HCT116 (cell line): ENCODE data around the gene INTS4.

ENCODE experiments used
- CEBPB ChIP-seq: IDR thresholded peaks from 2 replicates; pipeline ENCODE4 v1.6.1; 2012; ENCODE audit warnings: low read depth
- EZH2 ChIP-seq: fragments of 200-600 bp; sonication (generic); IDR thresholded peaks from 2 replicates; pipeline ENCODE4 v1.6.1; 2017; ENCODE audit warnings: antibody characterized with exemption, mixed run types
- EZH2phosphoT487 ChIP-seq: fragments of 200-600 bp; IDR thresholded peaks from 2 replicates; pipeline ENCODE4 v1.6.1; 2018; ENCODE audit warnings: antibody characterized with exemption, borderline replicate concordance
- JUND ChIP-seq: IDR thresholded peaks from 2 replicates; pipeline ENCODE4 v1.6.1; 2012
- POLR2A ChIP-seq: IDR thresholded peaks from 2 replicates; pipeline ENCODE4 v1.7.0; 2011; ENCODE audit warnings: borderline replicate concordance; ENCODE audit not compliant: insufficient read depth, insufficient read length; ENCODE audit errors: extremely low read depth
- POLR2AphosphoS5 ChIP-seq: IDR thresholded peaks from 2 replicates; pipeline ENCODE4 v1.6.1; 2011; ENCODE audit warnings: mild to moderate bottlenecking, low read depth, low read length, moderate library complexity
- RAD21 ChIP-seq: IDR thresholded peaks from 2 replicates; pipeline ENCODE4 v1.6.1; 2012; ENCODE audit warnings: low read depth, mild to moderate bottlenecking
- YY1 ChIP-seq: IDR thresholded peaks from 2 replicates; pipeline ENCODE4 v1.6.1; 2011; ENCODE audit warnings: low read length, low read depth, moderate library complexity, mild to moderate bottlenecking; ENCODE audit not compliant: insufficient replicate concordance; ENCODE audit errors: extremely low read depth
- ZNF274 ChIP-seq: fragments of 200-500 bp; sonication (Bioruptor generic); IDR thresholded peaks from 2 replicates; pipeline ENCODE4 v1.6.1; 2014; ENCODE audit warnings: mild to moderate bottlenecking, low read depth, low read length, inconsistent platforms
- TF ChIP-seq, protein P1 (sequence below), 3 experiments: fragments of 200-600 bp in 1 of 3; sonication (generic) in 1 of 3; IDR thresholded peaks in 2 of 3; conservative IDR thresholded peaks in 1 of 3; 2 replicates each; pipeline ENCODE4 v1.5.1; 2012 to 2017; ENCODE audit warnings: low read depth in 2 of 3, low read length in 2 of 3, antibody characterized with exemption in 1 of 3, borderline replicate concordance in 1 of 3, control low read depth in 1 of 3, mild to moderate bottlenecking in 1 of 3, mixed read lengths in 1 of 3, mixed run types in 1 of 3, moderate library complexity in 1 of 3; ENCODE audit not compliant: insufficient read depth in 1 of 3
- TF ChIP-seq, protein P2 (sequence below): IDR thresholded peaks from 2 replicates; pipeline ENCODE4 v1.6.1; 2011; ENCODE audit warnings: mild to moderate bottlenecking, low read length, moderate library complexity; ENCODE audit not compliant: insufficient replicate concordance; ENCODE audit errors: extremely low read depth
- TF ChIP-seq, protein P3 (sequence below): IDR thresholded peaks from 2 replicates; pipeline ENCODE4 v1.6.1; 2012
- TF ChIP-seq, protein P4 (sequence below): IDR thresholded peaks from 2 replicates; pipeline ENCODE4 v1.6.1; 2012; ENCODE audit warnings: low read depth

DNA sequence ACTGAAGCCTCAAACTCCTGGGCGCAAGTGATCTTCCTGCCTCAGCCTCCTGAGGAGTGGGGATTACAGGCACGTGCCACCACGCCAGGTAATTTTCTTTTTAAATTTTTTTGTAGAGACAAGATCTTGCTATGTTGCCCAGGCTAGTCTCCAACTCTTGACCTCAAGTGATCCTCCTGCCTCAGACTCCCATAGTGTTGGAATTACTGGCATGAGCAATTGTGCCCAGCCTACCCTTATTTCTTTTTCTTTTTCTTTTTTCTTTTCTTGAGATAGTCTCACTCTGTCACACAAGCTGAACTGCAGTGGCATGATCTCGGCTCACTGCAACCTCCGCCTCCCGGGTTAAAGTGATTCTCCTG lies 109.7 kb downstream of the INTS4 start:
- TF ChIP-seq POLR2A: no peak
- TF ChIP-seq, protein P1, sequence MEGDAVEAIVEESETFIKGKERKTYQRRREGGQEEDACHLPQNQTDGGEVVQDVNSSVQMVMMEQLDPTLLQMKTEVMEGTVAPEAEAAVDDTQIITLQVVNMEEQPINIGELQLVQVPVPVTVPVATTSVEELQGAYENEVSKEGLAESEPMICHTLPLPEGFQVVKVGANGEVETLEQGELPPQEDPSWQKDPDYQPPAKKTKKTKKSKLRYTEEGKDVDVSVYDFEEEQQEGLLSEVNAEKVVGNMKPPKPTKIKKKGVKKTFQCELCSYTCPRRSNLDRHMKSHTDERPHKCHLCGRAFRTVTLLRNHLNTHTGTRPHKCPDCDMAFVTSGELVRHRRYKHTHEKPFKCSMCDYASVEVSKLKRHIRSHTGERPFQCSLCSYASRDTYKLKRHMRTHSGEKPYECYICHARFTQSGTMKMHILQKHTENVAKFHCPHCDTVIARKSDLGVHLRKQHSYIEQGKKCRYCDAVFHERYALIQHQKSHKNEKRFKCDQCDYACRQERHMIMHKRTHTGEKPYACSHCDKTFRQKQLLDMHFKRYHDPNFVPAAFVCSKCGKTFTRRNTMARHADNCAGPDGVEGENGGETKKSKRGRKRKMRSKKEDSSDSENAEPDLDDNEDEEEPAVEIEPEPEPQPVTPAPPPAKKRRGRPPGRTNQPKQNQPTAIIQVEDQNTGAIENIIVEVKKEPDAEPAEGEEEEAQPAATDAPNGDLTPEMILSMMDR (IDR thresholded peaks at IDR 0.05 in 2 of 3, conservative IDR thresholded peaks at IDR 0.05 in 1 of 3; ENCODE audit: borderline replicate concordance in 1 of 3, insufficient read depth in 1 of 3, low read depth in 2 of 3, low read length in 2 of 3): no peak
- no peak for TF ChIP-seq ZNF274
- TF ChIP-seq EZH2: no peak
- no peak for TF ChIP-seq JUND
- TF ChIP-seq EZH2phosphoT487: no peak
- no peak for TF ChIP-seq RAD21
- TF ChIP-seq POLR2AphosphoS5: no peak
- no peak for TF ChIP-seq YY1
- TF ChIP-seq CEBPB: no peak
- TF ChIP-seq, protein P2, sequence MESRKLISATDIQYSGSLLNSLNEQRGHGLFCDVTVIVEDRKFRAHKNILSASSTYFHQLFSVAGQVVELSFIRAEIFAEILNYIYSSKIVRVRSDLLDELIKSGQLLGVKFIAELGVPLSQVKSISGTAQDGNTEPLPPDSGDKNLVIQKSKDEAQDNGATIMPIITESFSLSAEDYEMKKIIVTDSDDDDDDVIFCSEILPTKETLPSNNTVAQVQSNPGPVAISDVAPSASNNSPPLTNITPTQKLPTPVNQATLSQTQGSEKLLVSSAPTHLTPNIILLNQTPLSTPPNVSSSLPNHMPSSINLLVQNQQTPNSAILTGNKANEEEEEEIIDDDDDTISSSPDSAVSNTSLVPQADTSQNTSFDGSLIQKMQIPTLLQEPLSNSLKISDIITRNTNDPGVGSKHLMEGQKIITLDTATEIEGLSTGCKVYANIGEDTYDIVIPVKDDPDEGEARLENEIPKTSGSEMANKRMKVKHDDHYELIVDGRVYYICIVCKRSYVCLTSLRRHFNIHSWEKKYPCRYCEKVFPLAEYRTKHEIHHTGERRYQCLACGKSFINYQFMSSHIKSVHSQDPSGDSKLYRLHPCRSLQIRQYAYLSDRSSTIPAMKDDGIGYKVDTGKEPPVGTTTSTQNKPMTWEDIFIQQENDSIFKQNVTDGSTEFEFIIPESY: no peak
- TF ChIP-seq, protein P3, sequence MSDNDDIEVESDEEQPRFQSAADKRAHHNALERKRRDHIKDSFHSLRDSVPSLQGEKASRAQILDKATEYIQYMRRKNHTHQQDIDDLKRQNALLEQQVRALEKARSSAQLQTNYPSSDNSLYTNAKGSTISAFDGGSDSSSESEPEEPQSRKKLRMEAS: no peak
- TF ChIP-seq, protein P4, sequence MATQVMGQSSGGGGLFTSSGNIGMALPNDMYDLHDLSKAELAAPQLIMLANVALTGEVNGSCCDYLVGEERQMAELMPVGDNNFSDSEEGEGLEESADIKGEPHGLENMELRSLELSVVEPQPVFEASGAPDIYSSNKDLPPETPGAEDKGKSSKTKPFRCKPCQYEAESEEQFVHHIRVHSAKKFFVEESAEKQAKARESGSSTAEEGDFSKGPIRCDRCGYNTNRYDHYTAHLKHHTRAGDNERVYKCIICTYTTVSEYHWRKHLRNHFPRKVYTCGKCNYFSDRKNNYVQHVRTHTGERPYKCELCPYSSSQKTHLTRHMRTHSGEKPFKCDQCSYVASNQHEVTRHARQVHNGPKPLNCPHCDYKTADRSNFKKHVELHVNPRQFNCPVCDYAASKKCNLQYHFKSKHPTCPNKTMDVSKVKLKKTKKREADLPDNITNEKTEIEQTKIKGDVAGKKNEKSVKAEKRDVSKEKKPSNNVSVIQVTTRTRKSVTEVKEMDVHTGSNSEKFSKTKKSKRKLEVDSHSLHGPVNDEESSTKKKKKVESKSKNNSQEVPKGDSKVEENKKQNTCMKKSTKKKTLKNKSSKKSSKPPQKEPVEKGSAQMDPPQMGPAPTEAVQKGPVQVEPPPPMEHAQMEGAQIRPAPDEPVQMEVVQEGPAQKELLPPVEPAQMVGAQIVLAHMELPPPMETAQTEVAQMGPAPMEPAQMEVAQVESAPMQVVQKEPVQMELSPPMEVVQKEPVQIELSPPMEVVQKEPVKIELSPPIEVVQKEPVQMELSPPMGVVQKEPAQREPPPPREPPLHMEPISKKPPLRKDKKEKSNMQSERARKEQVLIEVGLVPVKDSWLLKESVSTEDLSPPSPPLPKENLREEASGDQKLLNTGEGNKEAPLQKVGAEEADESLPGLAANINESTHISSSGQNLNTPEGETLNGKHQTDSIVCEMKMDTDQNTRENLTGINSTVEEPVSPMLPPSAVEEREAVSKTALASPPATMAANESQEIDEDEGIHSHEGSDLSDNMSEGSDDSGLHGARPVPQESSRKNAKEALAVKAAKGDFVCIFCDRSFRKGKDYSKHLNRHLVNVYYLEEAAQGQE: no peak
